Left hindlimb (tissue), 1 donor: Measurements from ENCODE around the gene CCDC136.

Source experiments
- DNase-seq: peaks from one replicate; pipeline ENCODE4 v3.0.0-alpha.2; 2018

Gene CCDC136

GRCh38 chr7:128791121-128791971 is at the start of gene CCDC136:
Gene CCDC136 (plus strand): TSS chr7:128791968. CDS start chr7:128792412, 444 bp downstream.
- peak; percentile 65 for DNase-seq

- no peak for DNase-seq
Observed at GRCh38 chr7:128742206-128742605, 49.6 kb upstream of the CCDC136 start.

- DNase-seq: no peak
Observed at GRCh38 chr7:128743112-128743772, 48.5 kb upstream of the CCDC136 start.

GRCh38 chr7:128744366-128744905 is 47.3 kb upstream of the CCDC136 start:
- DNase-seq: no peak

GRCh38 chr7:128745706-128746105 is 46.1 kb upstream of the CCDC136 start:
- no peak for DNase-seq

- DNase-seq: no peak
Observed at GRCh38 chr7:128747327-128748079, 44.3 kb upstream of the CCDC136 start.

- no peak for DNase-seq
Observed at GRCh38 chr7:128752251-128752650, 39.5 kb upstream of the CCDC136 start.

- no peak for DNase-seq
Observed at GRCh38 chr7:128755075-128755818, 36.5 kb upstream of the CCDC136 start.

GRCh38 chr7:128755819-128756476 is 35.8 kb upstream of the CCDC136 start:
- no peak for DNase-seq

- DNase-seq: no peak
Observed at GRCh38 chr7:128757203-128757602, 34.6 kb upstream of the CCDC136 start.

GRCh38 chr7:128758553-128758952 is 33.2 kb upstream of the CCDC136 start:
- no peak for DNase-seq

- no peak for DNase-seq
Observed at GRCh38 chr7:128759242-128759641, 32.5 kb upstream of the CCDC136 start.

GRCh38 chr7:128763541-128763940 is 28.2 kb upstream of the CCDC136 start:
- no peak for DNase-seq

- DNase-seq: no peak
Observed at GRCh38 chr7:128767475-128768110, 24.2 kb upstream of the CCDC136 start.

- no peak for DNase-seq
Observed at GRCh38 chr7:128770233-128770632, 21.5 kb upstream of the CCDC136 start.

GRCh38 chr7:128773604-128774003 is 18.2 kb upstream of the CCDC136 start:
- no peak for DNase-seq

GRCh38 chr7:128774029-128774689 is 17.6 kb upstream of the CCDC136 start:
- no peak for DNase-seq

- no peak for DNase-seq
Observed at GRCh38 chr7:128774921-128775320, 16.8 kb upstream of the CCDC136 start.

GRCh38 chr7:128775744-128776474 is 15.9 kb upstream of the CCDC136 start, which contains the start of gene OPN1SW:
Gene OPN1SW (minus strand): TSS chr7:128775794. CDS start chr7:128775781, 13 bp downstream.
- DNase-seq: no peak
